COR-L47 (cell line): ENCODE measurements around the gene AMBN.
"Not testable (repeated sequence)": the region's sequence is repeated elsewhere in the genome, so short reads cannot be mapped to it uniquely, and the experiment has no call there.

Source experiments
- DNase-seq: peaks from one replicate; lab custom pipeline; 2025; lab: John Stamatoyannopoulos, UW

The AMBN gene

DNA sequence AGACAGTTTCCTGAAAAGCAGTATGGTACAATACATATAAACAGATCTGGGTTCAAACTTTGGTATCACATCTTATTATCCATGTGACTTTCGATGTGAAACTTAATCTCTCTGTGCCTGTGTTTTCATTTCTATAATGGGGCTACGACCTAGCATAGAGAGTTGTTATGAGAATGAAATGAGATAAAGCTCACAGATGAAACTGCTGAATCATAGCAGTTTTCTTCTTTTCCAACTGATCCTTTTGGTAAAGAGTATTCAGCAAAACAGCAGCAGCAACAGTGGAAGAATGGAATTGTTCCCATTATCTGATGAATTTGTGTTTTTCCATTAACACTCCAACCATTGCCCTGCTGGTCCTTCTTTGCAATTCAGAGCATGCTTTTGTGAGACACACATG is 16.3 kb downstream of the AMBN start:
- DNase-seq: no peak

DNA sequence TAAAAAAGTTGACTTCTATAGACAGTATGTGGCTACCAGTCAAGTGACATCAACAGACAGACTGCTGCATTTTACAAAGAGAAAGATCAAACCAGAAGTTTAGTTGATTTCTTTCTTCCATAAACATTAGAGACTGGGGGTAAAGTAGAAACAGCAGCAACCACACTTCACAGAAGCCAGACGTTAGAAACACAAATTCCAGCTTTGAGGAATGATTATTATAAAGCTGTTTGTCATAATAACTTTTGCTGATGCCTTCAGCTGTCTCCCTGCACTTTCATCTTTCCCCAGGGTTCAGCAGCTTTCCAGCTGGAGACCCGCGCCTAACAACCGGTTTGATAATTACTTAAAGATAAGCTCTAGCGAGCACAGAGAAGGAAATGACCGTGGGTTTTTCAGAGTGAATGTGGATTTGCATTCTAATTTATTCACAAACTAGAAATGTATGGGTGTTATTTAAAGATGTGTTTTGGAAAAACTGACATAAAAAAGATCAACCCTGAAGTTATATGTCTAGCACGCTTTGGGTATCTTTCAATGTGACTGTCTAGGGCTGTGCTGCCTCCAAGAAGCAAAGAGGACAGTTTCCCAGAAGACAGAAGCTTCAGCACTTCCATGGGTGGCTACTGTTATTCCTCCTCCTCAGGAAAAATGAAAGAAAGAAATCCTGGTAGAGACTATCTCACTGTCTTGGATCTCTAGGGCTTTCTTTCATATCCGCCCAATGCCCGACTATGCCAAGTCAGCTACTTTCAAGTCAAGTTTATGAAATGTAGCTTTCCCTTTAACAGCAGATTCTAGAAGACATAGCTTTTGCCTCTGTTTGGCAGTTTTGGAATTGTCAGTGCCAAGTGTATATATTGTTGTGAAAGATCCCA is 21.5 kb downstream of the AMBN start:
- DNase-seq: no peak

DNA sequence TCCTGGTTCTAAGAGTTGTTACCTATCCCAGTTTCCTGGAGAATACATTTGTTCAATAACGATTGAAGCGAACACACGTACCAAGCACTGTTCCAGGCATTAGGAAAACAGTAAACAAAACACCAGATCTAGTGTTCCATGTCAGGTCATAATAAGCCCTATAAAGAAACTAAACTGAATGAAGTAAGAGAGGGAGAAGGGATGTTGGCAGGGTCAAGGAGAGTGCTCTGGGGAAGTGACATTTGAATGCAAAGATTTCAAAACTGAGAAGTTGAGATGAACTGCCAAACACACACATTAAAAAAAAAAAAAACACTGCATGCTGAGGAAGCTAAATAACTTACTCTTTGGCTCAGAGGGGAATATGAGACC is 22.1 kb downstream of the AMBN start:
- DNase-seq: no peak

DNA sequence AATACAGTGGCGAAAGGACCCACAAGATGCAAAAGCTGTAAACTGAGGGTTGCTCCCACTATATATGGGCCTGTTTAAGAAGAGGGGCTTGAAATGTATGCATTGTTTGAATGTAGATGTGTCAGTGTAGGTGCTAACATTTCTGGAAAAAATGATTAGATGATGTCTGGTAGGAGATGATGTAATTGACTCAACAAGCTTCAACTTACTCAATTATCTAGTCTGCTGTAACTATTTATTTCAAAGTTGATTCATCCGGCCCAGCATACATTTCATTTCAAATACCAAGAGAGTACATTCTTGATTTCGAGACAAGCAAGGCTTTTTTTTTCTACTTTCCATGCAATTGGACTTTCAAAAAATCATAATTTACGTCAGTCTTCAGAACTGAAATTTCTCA is 27.2 kb downstream of the AMBN start:
- DNase-seq: no peak

DNA sequence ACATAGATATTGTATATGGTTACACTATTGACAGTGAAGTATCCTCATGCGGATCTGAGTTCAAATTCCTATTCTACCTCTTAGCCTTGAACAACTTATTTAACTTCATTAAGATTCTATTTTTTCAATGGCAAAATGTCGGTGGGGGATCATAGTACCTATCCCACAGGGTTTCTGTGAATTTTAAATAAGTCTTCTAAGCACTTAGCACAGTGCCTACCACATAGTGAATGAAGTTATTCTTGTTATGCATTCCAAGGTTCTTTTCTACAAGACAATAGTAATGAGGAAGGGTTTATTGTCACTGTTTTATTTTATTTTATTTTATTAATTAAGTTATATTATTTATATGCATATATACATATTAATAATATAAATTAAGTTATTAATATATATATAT is 27.7 kb downstream of the AMBN start:
- no peak for DNase-seq

DNA sequence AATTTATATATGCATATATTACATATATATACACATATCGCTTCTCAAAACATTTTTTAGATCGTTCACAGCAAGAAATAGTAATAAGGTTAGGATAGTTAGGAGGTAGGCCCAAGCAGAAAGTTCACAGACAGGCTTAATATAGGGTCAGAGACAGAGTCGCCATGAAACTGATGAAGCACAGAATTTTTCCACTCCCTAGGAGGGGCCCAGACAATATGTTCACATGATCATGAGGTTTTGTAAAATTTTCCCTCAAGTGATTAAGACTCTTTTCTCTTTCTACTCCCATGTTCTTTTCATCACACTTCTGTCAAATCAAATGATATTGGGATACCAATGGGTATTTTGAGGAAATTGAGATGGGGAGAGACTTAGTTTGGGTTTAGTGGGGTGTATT is 31.3 kb downstream of the AMBN start:
- DNase-seq: no peak

DNA sequence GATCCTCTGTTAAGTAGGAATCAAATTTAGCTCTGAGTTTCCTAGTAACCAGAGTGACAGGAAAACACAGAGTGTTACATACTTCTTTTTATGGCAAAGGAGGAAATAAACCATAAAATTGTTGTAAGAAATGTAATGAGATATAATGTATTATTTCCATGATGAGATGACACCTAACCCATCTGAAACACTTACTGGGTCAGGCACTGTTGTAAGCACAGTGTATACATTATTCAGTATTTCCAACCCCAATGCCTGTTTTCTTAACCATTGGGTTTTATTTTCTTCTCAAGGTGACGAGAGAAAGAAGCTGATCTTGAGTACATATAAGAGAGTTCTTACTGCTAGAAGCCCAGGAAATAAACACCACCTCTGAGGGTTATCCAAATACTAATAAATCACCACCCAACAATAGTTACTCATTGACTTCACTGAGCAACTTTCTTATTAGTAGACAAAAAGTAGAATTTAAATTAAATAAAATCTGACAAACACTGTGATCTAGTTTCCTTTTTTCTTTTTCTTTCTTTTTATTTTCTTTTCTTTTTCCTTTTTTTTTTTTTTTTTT is 32.3 kb downstream of the AMBN start:
- no peak for DNase-seq

DNA sequence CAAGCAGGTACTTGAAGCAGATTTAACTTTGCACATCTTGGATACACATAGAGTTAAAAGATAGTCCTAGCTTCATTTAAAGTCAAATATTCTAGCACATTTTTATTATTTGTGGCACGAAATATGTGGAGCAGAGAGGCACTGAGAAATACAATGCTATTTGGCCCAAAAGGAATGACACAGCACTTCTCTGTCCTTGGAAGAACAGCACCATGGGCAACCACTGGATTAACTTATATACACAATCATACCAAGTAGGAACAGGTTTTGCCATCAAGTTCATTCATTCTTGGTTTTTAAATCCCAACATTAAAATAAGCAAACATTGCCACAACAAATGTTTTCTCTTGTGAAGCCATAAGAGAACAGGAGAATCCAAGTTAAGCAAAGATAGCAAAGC is 35.6 kb downstream of the AMBN start:
- no peak for DNase-seq

DNA sequence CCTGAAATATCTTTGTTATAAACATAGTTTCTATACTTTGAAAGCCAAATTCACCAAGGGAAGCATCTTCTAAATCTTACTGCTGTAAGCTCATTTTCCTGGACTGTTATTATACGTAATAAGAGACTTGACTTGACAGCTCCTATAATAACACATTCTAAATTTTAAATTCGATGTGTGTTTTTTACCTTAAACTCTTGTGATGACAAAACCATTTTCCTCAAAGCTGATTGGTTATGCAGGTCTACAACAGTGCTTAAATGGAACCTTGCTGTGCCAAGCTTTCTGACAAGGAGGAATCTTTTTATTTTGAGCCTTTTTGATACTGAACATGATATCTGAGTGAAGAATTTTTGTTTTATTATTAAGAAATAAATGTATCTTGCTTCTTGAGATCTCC is 36.4 kb downstream of the AMBN start, which contains the start of gene ENAM:
Gene ENAM (plus strand): TSS at position 301 of the 400 bp plus-strand sequence. CDS start 757 bp downstream, outside the sequence.
- DNase-seq: no peak

DNA sequence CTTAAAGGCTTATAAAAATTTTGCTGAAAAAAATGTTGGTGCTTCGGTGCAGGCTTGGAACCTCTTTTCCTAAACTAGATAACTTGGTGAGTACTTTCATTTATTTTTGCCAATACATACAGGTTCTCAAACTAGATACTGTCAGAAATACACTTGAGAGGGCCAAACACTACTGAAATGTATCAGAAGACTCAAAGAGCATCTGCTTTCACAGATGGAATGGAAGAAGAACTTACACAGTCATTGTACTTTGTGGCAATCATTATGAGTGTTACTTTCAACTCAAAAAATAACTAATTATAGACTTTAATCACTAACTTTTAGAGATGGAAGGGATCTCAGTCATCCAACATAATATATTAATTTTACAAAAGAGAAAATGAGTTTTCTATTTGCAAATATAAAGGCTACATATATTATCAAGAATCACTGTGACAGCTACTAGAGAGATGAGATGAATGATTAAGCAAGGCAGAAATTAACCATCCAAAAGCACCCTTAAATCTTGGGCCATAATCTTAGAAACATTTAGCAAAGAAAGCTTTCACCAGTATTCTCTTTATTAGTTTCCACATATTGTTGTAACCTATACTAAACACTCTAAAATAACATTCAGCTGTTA is 37.5 kb downstream of the AMBN start:
- no peak for DNase-seq

DNA sequence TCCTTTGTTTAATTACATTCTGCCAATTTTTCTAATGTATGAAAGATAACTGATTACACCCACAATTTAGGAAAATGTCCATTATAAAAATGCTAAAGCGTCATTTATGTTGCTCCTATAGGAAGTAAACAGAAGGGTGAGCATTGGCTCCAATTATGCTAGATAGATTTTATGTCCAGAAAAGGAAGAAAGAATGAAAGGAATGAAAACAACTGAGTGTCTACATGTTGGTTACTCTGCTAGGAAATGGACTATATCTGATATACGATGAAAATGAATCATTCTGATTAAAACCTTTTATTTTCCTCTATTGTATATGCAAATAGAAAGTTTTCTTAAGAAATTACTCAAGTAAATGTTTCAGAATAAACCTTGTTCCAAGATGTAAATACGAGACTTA is 38.1 kb downstream of the AMBN start:
- DNase-seq: no peak

DNA sequence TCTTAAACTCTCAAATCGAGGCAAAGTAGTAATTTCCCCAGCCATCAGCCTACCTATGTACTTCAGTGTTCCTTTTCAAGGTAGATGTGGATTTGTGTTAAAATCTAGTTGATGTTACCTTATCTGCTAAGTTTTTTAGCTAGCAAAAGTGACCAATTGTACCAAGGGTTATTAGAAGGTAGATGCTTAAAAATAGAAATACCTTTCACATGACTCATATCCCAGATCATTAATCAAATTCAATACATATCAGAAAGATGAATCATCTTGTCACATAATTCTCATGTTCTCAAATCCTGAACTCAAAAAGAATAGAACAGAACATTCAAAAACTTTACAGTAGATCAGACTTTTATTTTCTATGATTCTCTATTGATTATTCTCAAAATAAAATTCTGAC is 40.0 kb downstream of the AMBN start:
- DNase-seq: no peak

DNA sequence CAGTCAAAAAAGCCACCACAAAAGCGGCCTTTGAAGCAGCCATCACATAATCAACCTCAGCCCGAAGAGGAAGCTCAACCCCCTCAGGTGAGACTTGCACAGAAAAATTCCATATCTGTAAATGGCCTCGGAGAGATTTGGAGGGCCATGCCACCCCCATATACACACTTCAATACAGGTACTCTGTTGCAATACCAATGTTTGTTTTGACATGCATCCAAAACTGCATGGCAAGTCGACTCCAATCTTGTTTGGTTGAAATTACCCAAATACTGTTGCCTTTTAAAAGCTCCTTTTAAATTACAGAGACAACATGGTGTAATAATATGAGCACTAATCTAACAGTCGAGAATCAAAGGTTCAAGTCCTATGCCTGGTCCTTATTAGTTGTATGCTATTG is 42.4 kb downstream of the AMBN start:
- DNase-seq: no peak

DNA sequence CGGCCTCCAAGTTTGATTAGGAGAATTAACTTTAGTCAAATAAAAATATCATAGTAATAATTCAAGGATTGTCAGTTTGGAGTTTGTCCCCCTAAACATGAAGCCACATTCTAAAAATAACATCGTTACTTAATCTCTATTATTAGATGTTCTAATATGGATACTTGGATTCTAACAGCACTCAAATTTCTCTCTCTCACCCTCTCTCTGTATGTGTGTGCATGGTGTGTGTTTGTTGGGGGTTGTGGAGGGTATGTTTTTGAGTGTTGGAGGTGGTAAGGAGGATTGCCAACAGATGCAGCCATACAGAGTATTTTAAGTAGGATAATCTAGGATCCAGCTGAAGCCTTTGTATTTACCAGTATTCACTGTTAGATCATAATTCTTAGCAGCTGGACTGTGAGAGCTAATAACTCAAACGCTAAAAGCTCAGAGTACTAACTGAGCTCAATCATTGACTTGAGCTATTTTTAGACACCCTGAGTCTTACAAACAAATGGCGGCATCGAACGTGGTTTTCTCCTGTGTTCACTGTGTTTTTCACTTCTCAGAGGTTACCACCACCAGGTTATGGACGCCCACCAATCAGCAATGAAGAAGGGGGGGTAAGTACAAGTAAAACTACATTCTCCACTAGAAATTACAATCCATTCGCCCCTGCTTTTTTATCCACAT is 45.3 kb downstream of the AMBN start:
- no peak for DNase-seq

DNA sequence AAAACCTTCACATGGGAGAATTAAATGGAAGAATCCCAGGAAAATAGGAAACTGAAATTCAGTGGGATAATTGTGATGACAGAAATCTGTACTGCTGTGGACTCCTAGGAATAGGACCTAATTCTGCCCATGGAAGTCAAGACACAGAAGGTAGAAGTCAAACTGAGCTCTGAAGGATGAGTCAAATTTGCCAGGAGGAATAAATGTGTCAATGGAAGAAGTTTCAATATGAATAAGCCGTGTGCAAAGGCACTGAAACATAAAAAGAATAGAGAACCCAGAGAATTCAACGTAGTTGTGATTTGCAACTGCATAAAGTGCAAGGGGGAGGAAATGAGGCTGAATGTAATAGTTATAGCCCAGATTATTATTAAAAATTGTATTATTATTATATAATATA is 48.1 kb downstream of the AMBN start:
- no peak for DNase-seq

DNA sequence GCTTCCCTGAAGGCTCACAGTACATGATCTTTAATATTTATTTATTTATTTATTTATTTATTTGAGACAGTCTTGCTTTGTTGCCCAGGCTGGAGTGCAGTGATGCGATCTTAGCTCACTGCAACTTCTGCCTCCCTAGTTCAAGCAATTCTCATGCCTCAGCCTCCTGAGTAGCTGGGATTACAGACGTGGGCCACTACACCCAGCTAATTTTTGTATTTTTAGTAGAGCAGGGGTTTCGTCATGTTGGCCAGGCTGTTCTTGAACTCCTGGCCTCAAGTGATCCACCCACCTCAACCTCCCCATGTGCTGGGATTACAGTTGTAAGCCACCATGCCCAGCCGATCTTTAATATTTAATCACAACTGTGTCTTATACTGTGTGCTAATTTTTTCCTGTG is 58.7 kb downstream of the AMBN start:
- DNase-seq: not testable (repeated sequence)

DNA sequence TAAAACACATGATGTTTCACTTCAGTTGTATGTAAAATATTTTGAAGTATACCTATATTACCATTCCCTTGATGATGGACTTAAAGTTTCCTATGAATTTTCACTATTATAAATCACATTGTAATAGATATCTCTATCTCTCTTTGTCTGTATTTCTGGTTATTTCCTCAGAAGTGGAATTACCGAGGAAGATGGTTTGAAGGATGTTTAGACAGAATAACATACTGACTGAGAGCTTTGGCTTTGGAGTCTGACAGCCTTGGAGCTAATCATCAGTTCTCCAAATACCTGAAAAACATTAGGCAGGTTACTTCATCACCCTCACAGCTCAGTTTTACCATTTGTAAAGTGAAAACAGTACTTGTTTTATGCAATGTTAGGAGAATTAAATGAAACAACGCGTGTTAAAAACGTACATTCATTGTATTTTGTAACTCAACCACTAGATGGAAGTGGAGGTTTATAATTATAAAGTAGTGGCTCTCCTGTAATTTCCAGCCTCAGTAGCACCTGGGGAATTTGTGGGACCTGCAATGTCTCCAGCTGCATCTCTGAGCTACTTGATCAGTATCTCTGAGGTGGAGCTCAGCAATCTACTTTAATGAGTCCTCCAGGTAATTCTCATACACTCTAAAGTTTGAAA is 59.9 kb downstream of the AMBN start:
- peak; percentile 20 for DNase-seq

DNA sequence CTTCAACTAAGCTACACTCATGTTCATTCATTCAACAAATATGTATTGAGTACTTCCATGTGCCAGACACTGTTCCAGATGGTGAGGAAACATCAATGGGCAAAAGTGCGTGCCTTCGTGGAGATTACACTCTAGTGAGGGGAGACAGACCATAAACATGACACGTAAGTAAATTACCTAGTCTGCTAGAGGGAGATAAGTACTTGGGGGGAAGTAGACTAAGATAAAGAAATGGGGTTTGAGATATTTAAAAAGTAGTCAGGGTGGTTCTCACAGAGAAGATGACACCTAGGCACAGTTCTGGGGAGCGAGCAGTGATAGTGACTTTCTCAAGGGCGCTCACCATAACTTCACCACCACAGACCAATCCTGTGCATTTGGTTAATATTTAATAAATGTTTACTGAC is 62.6 kb downstream of the AMBN start:
- no peak for DNase-seq
